NCI-H2081 treated with DMSO at 0.1 percent for 48 hours (cell line): ENCODE data around the gene TEDC2.

ENCODE experiments used
- DNase-seq: peaks from one replicate; lab custom pipeline; 2025; lab: John Stamatoyannopoulos, UW

Gene TEDC2

GRCh38 chr16:2496223-2497115 is 36.6 kb downstream of the TEDC2 start:
- no peak for DNase-seq

- no peak for DNase-seq
These were observed 37.3 kb downstream of the TEDC2 start for GRCh38 chr16:2497116-2497630.

- no peak for DNase-seq
These were observed 38.0 kb downstream of the TEDC2 start for GRCh38 chr16:2497695-2498484.

- no peak for DNase-seq
These were observed 38.8 kb downstream of the TEDC2 start for GRCh38 chr16:2498531-2499253.

- no peak for DNase-seq
These were observed 39.5 kb downstream of the TEDC2 start for GRCh38 chr16:2499454-2499853.

GRCh38 chr16:2499890-2500429 is 40.1 kb downstream of the TEDC2 start:
- DNase-seq: no peak

- no peak for DNase-seq
These were observed 40.6 kb downstream of the TEDC2 start for GRCh38 chr16:2500430-2500917.

- DNase-seq: no peak
These were observed 41.2 kb downstream of the TEDC2 start for GRCh38 chr16:2500918-2501750.

GRCh38 chr16:2501946-2502895 is 42.3 kb downstream of the TEDC2 start:
- DNase-seq: no peak

- no peak for DNase-seq
These were observed 45.8 kb downstream of the TEDC2 start for GRCh38 chr16:2505695-2506094.

- DNase-seq: no peak
These were observed 47.2 kb downstream of the TEDC2 start for GRCh38 chr16:2507052-2507659.

GRCh38 chr16:2507665-2508064 is 47.8 kb downstream of the TEDC2 start:
- DNase-seq: no peak

- DNase-seq: no peak
These were observed 49.0 kb downstream of the TEDC2 start for GRCh38 chr16:2508722-2509400.

- DNase-seq: no peak
These were observed 51.4 kb downstream of the TEDC2 start for GRCh38 chr16:2511128-2511800.

- no peak for DNase-seq
These were observed 52.3 kb downstream of the TEDC2 start for GRCh38 chr16:2511996-2512734.

- no peak for DNase-seq
These were observed 53.0 kb downstream of the TEDC2 start for GRCh38 chr16:2512735-2513404.
